Hepatocyte (in vitro differentiated cells): ENCODE data around the gene FAM193A.

Source experiments
- CTCF ChIP-seq: fragments of 200-600 bp; sonication (generic); IDR thresholded peaks from 2 replicates; pipeline ENCODE4 v1.5.1; 2016; ENCODE audit warnings: antibody characterized with exemption, mild to moderate bottlenecking; ENCODE audit not compliant: poor library complexity
- EZH2 ChIP-seq: fragments of 200-600 bp; sonication (generic); IDR thresholded peaks from 2 replicates; pipeline ENCODE4 v1.6.1; 2016; ENCODE audit warnings: antibody characterized with exemption, mild to moderate bottlenecking, borderline replicate concordance
- EZH2phosphoT487 ChIP-seq: fragments of 200-600 bp; sonication (generic); IDR thresholded peaks from one replicate; pipeline ENCODE4 v1.6.1; 2018; ENCODE audit warnings: antibody characterized with exemption, mild to moderate bottlenecking, low read depth, moderate library complexity; ENCODE audit not compliant: unreplicated experiment, severe bottlenecking

GRCh38 chr4:2667428-2667827, 131.0 kb downstream of the FAM193A start:
- TF ChIP-seq CTCF (no peak), EZH2 (no peak), EZH2phosphoT487 (no peak)
